HCT116 (cell line): ENCODE measurements around the gene PGR. TPM values are rescaled to one million over a fixed set of nuclear protein-coding genes. Genes with fewer than 3 reads are reported as not detected.

Experiments
- ATAC-seq: fragments of 200-7000 bp; cut with Tn5 transposase; 2 replicates; pipeline ENCODE4 v1.9.1; 2020; ENCODE audit warnings: mild to moderate bottlenecking, moderate library complexity
- BruUV-seq: library from RNA; stranded (reverse); fragments of 400-500 nt; replicated peaks from 2 replicates; lab custom pipeline; 2021; lab: Mats Ljungman, UMichigan
- CTCF ChIA-PET: fragments of 300-600 bp; sonication (Branson Sonifier 250); formaldehyde crosslinking; loops from one replicate; lab custom pipeline; 2021; ENCODE audit warnings: antibody characterized with exemption; lab: Charles Lee
- POLR2A ChIA-PET: fragments of 300-600, 350-600 bp; sonication (Branson Sonifier 250); formaldehyde crosslinking; loops from one replicate; lab custom pipeline; 2021; ENCODE audit warnings: antibody characterized with exemption; lab: Charles Lee
- RAD21 ChIA-PET, 2 experiments: fragments of 300-600 bp; sonication (Branson Sonifier 250); formaldehyde crosslinking; loops; one replicate each; lab custom pipeline; 2023; ENCODE audit warnings: low total read pairs in 2 of 2; ENCODE audit not compliant: uncharacterized antibody in 2 of 2, unreplicated experiment in 2 of 2, low non-redundant PET in 1 of 2; lab: Charles Lee
- DNase-seq: peaks from one replicate; pipeline ENCODE4 v3.0.0-alpha.2; 2010; ENCODE audit warnings: low read depth, low spot score
- H2AFZ ChIP-seq: fragments of 200-600 bp; shearing (Covaris generic), sonication (generic); 2 replicates; pipeline ENCODE4 v1.6.1; 2017; ENCODE audit warnings: low read depth, mixed run types, mixed read lengths, antibody characterized with exemption, low read length; ENCODE audit not compliant: poor library complexity, severe bottlenecking
- H3K27ac ChIP-seq: 2 replicates; pipeline ENCODE4 v1.5.1; 2012; ENCODE audit warnings: low read depth, low read length
- H3K27me3 ChIP-seq: fragments of 200-600 bp; sonication (generic); 2 replicates; pipeline ENCODE4 v1.6.1; 2016; ENCODE audit warnings: mixed run types, low read length, mixed read lengths; ENCODE audit not compliant: insufficient read depth
- H3K36me3 ChIP-seq, 2 experiments: fragments of 200-500 bp in 1 of 2; fragments of 200-600 bp in 1 of 2; sonication (Bioruptor generic) in 1 of 2; sonication (generic) in 1 of 2; 2 replicates each; pipeline versions ENCODE4 v1.5.1 to v1.6.1; 2014 to 2016; ENCODE audit warnings: low read length in 2 of 2, inconsistent platforms in 1 of 2, mixed read lengths in 1 of 2, mixed run types in 1 of 2; ENCODE audit not compliant: insufficient read depth in 2 of 2, control insufficient read depth in 1 of 2
- H3K4me1 ChIP-seq, 2 experiments: fragments of 200-600 bp in 1 of 2; sonication (generic) in 1 of 2; 2 replicates each; pipeline versions ENCODE4 v1.5.1 to v1.6.1; 2012 to 2017; ENCODE audit warnings: low read length in 2 of 2, inconsistent platforms in 1 of 2, mild to moderate bottlenecking in 1 of 2, mixed read lengths in 1 of 2, mixed run types in 1 of 2, moderate library complexity in 1 of 2; ENCODE audit not compliant: insufficient read depth in 2 of 2, control insufficient read depth in 1 of 2
- H3K4me2 ChIP-seq: fragments of 200-600 bp; sonication (generic); 2 replicates; pipeline ENCODE4 v1.6.1; 2017; ENCODE audit warnings: mixed run types, low read length, mixed read lengths
- H3K4me3 ChIP-seq, 2 experiments: fragments of 200-600 bp in 1 of 2; sonication (generic) in 1 of 2; replicated peaks in 1 of 2; 2 replicates each; pipeline ENCODE4 v1.5.1; 2011 to 2016; ENCODE audit warnings: low read length in 2 of 2, control low read depth in 1 of 2, low read depth in 1 of 2, mild to moderate bottlenecking in 1 of 2, mixed read lengths in 1 of 2, mixed run types in 1 of 2
- H3K79me2 ChIP-seq: fragments of 200-600 bp; sonication (generic); 2 replicates; pipeline ENCODE4 v1.6.1; 2017; ENCODE audit warnings: mild to moderate bottlenecking, mixed run types, low read length, moderate library complexity, mixed read lengths; ENCODE audit not compliant: insufficient read depth
- H3K9ac ChIP-seq: fragments of 200-600 bp; sonication (generic); 2 replicates; pipeline ENCODE4 v1.6.1; 2016; ENCODE audit warnings: low read length, mixed read lengths
- H3K9me2 ChIP-seq: fragments of 200-600 bp; sonication (generic), shearing (Covaris generic); 2 replicates; pipeline ENCODE4 v1.6.1; 2017; ENCODE audit warnings: mixed run types, mild to moderate bottlenecking, moderate library complexity; ENCODE audit not compliant: insufficient read depth
- H3K9me3 ChIP-seq, 2 experiments: fragments of 200-500 bp in 1 of 2; fragments of 200-600 bp in 1 of 2; sonication (Bioruptor generic) in 1 of 2; sonication (generic) in 1 of 2; 2 replicates each; pipeline ENCODE4 v1.6.1; 2014 to 2017; ENCODE audit warnings: low read length in 2 of 2, mixed read lengths in 2 of 2, inconsistent platforms in 1 of 2, low read depth in 1 of 2, mild to moderate bottlenecking in 1 of 2, mixed run types in 1 of 2, moderate library complexity in 1 of 2; ENCODE audit not compliant: control insufficient read depth in 1 of 2, insufficient read depth in 1 of 2
- H4K20me1 ChIP-seq: fragments of 200-600 bp; sonication (generic), shearing (Covaris generic); 2 replicates; pipeline ENCODE4 v1.6.1; 2017; ENCODE audit warnings: mixed run types, mild to moderate bottlenecking, moderate library complexity; ENCODE audit not compliant: insufficient read depth
- CEBPB ChIP-seq: IDR thresholded peaks from 2 replicates; pipeline ENCODE4 v1.6.1; 2012; ENCODE audit warnings: low read depth
- EGR1 ChIP-seq: IDR thresholded peaks from 2 replicates; pipeline ENCODE4 v1.6.1; 2012; ENCODE audit warnings: low read depth
- FOSL1 ChIP-seq: IDR thresholded peaks from 2 replicates; pipeline ENCODE4 v1.6.1; 2012; ENCODE audit warnings: low read depth
- REST ChIP-seq: IDR thresholded peaks from 2 replicates; pipeline ENCODE4 v1.6.1; 2012; ENCODE audit warnings: low read depth
- SRF ChIP-seq: IDR thresholded peaks from 2 replicates; pipeline ENCODE4 v1.6.1; 2012; ENCODE audit warnings: low read depth
- TCF7L2 ChIP-seq: IDR thresholded peaks from 2 replicates; pipeline ENCODE4 v1.7.0; 2011; ENCODE audit warnings: borderline replicate concordance, inconsistent platforms; ENCODE audit not compliant: insufficient read depth, insufficient read length; ENCODE audit errors: extremely low read depth
- ZFX ChIP-seq: fragments of 450-650 bp; IDR thresholded peaks from 2 replicates; pipeline ENCODE4 v1.6.1; 2017
- intact Hi-C: fragments of 100-400 bp; cut with micrococcal nuclease; formaldehyde crosslinking; loops from 2 replicates; pipeline ENCODE4 v1.10.0; 2022
- total RNA-seq: library from RNA; stranded (reverse); gene quantifications from one replicate; pipeline ENCODE4 v1.2.1, GENCODE V29; 2021; ENCODE audit not compliant: unreplicated experiment
- TF ChIP-seq, protein P1 (sequence below): IDR thresholded peaks from 2 replicates; pipeline ENCODE4 v1.6.1; 2012

The PGR gene
- total RNA-seq, 1 experiment from 2014 or later = not detected

DNA sequence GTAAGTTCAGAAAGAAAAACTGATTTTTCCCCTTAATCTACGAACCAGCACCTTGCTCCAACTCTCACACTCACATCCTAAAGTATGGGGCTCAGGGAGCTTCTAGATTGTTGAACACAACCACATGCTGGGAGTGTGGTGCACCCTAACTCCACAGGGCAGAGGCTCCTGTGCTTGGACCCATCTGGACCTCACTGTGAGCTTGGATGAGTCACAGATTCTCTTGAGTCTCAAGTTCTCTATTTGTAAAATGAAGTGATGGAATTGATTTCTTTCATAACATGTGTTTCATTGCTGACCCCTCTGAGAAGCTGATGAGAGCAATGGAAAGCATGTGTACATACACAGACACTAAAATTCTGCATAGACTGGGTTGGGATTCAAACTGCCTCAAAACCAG is 109.7 kb downstream of the PGR start:
- no peaks in the 10 kb centered on the region for H3K9me3 ChIP-seq
- intact Hi-C loops = no loop called here
- H3K9ac ChIP-seq = no peak overlapping the region
- no peaks in the 10 kb centered on the region for H3K79me2 ChIP-seq
- ChIA-PET CTCF (no interaction called here), RAD21 (no interaction called here), POLR2A (no interaction called here)
- TF ChIP-seq TCF7L2 (no peak), CEBPB (no peak), ZFX (no peak), FOSL1 (no peak), REST (no peak), EGR1 (no peak), SRF (no peak)
- TF ChIP-seq, protein P1, sequence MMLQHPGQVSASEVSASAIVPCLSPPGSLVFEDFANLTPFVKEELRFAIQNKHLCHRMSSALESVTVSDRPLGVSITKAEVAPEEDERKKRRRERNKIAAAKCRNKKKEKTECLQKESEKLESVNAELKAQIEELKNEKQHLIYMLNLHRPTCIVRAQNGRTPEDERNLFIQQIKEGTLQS = no peak
- H3K4me2 ChIP-seq = no peak overlapping the region
- no peak overlapping the region for H3K27ac ChIP-seq
- DNase-seq = no peak
- no peak overlapping the region for H2AFZ ChIP-seq
- no peaks in the 10 kb centered on the region for H3K9me2 ChIP-seq
- H4K20me1 ChIP-seq = no peaks in the 10 kb centered on the region
- H3K36me3 ChIP-seq = no peaks in the 10 kb centered on the region
- H3K4me3 ChIP-seq = no peak overlapping the region
- ATAC-seq = no peak
- H3K27me3 ChIP-seq = no peaks in the 10 kb centered on the region
- no TSS peak for BruUV-seq
- H3K4me1 ChIP-seq = no peaks in the 10 kb centered on the region
